ENCODE data around the gene SPATC1L. TPM values are rescaled to one million over a fixed set of nuclear protein-coding genes. Genes with fewer than 3 reads are reported as not detected.
"Not testable (repeated sequence)": the region's sequence is repeated elsewhere in the genome, so short reads cannot be mapped to it uniquely, and the experiment has no call there.

The SPATC1L gene
- polyA plus RNA-seq, 10 donors: 4.2 to 14.9 (median 10.8) TPM

GRCh38 chr21:46151989-46152926 lies 32.0 kb downstream of the SPATC1L start:
- no peak for DNase-seq

- no peak for DNase-seq
Observed at GRCh38 chr21:46151261-46151988, 32.8 kb downstream of the SPATC1L start.

- no peak for DNase-seq
Observed at GRCh38 chr21:46150491-46151121, 33.7 kb downstream of the SPATC1L start.

GRCh38 chr21:46150073-46150472 lies 34.2 kb downstream of the SPATC1L start:
- no peak for DNase-seq

- DNase-seq: no peak
Observed at GRCh38 chr21:46149205-46149901, 34.9 kb downstream of the SPATC1L start.

- no peak for DNase-seq
Observed at GRCh38 chr21:46148106-46148505, 36.2 kb downstream of the SPATC1L start.

- not testable (repeated sequence) for DNase-seq
Observed at GRCh38 chr21:46147429-46147828, 36.8 kb downstream of the SPATC1L start.

GRCh38 chr21:46146856-46147255 lies 37.4 kb downstream of the SPATC1L start:
- no peak for DNase-seq

GRCh38 chr21:46145840-46146691 lies 38.2 kb downstream of the SPATC1L start:
- no peak for DNase-seq

GRCh38 chr21:46145159-46145839 lies 39.0 kb downstream of the SPATC1L start:
- no peak for DNase-seq

GRCh38 chr21:46144464-46145070 lies 39.7 kb downstream of the SPATC1L start:
- DNase-seq: no peak

- no peak for DNase-seq
Observed at GRCh38 chr21:46142582-46143473, 41.4 kb downstream of the SPATC1L start.

- DNase-seq: no peak
Observed at GRCh38 chr21:46141767-46142581, 42.3 kb downstream of the SPATC1L start.

- not testable (repeated sequence) for DNase-seq
Observed at GRCh38 chr21:46140352-46141003, 43.8 kb downstream of the SPATC1L start.

GRCh38 chr21:46139686-46140085 lies 44.6 kb downstream of the SPATC1L start:
- no peak for DNase-seq

- no peak for DNase-seq
Observed at GRCh38 chr21:46138383-46138970, 45.8 kb downstream of the SPATC1L start.

- DNase-seq: no peak
Observed at GRCh38 chr21:46137908-46138307, 46.4 kb downstream of the SPATC1L start.

Data from muscle of back (tissue), 11 donors.